ENCODE data around the gene PSMB9. TPM values are rescaled to one million over a fixed set of nuclear protein-coding genes. Genes with fewer than 3 reads are reported as not detected.
A peak's percentile ranks its signal among the peaks of the same experiment; 100 is the strongest.

PSMB9 gene
- total RNA-seq, 1 experiment from 2014 or later: 120 TPM

DNA sequence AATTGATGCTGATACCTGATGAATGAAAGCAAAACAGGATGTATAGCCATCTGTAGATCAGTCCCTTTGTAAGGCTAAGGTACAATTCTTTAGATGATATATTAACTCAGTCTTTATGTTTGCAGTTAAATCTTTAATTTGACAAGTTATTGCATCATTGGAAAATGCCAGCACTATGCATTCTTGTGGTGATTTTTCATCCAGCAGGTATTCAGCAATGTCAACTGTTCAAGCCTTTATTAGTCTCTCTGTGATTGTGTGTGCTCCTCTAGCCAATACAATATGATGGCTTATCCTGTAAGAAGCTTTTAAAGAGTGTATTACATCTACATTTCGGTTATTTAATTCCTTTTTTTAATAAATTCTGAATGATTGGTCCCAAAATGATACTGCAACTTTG is 52.5 kb downstream of the PSMB9 start:
- CTCF ChIA-PET: interaction anchor here (1.0 to 3.6 kb wide), 4 partner anchors 12 to 78 kb away, joined by 3 to 25 read pairs (median 16); partner anchors contain the start of gene HLA-DMB
- TF ChIP-seq CTCF (IDR thresholded peaks at IDR 0.05; ENCODE audit: unreplicated experiment): no peak
- H3K36me3 Mint-ChIP-seq (ENCODE audit: insufficient read depth, unreplicated experiment): peaks cover 10% of the 10 kb centered on the region
- H3K4me3 Mint-ChIP-seq (ENCODE audit: low read depth, unreplicated experiment): no peak overlapping the region
- peaks cover 68% of the 10 kb centered on the region for H3K4me1 Mint-ChIP-seq (ENCODE audit: low read depth, unreplicated experiment)
- no TSS peak for BruUV-seq (replicated peaks)
- H3K9me3 Mint-ChIP-seq (ENCODE audit: low read depth, unreplicated experiment): peaks cover 4% of the 10 kb centered on the region
- DNase-seq: peak; percentile 34
- H3K27me3 Mint-ChIP-seq (ENCODE audit: unreplicated experiment): no peaks in the 10 kb centered on the region
- intact Hi-C loops (cut with micrococcal nuclease; ENCODE audit: unreplicated experiment): no loop called here
- peak overlapping the region; percentile 89 for H3K27ac Mint-ChIP-seq (ENCODE audit: unreplicated experiment)

- Mint-ChIP-seq H3K4me3 (ENCODE audit: low read depth, unreplicated experiment) (peak overlapping the region; percentile 58), H3K27ac (ENCODE audit: unreplicated experiment) (peak overlapping the region; percentile 98), H3K9me3 (ENCODE audit: low read depth, unreplicated experiment) (peaks cover 6% of the 10 kb centered on the region), H3K27me3 (ENCODE audit: unreplicated experiment) (no peaks in the 10 kb centered on the region), H3K4me1 (ENCODE audit: low read depth, unreplicated experiment) (peaks cover 59% of the 10 kb centered on the region), H3K36me3 (ENCODE audit: insufficient read depth, unreplicated experiment) (peaks cover 10% of the 10 kb centered on the region)
- no peak for DNase-seq
- BruUV-seq (replicated peaks): no TSS peak
- intact Hi-C loops (cut with micrococcal nuclease; ENCODE audit: unreplicated experiment): no loop called here
- CTCF ChIA-PET: interaction anchor here (1.0 to 1.4 kb wide), 4 partner anchors 12 to 76 kb away, joined by 3 to 4 read pairs (median 4); no protein-coding TSS in a partner anchor
- no peak for TF ChIP-seq CTCF (IDR thresholded peaks at IDR 0.05; ENCODE audit: unreplicated experiment)
Measured at GRCh38 chr6:32908897-32909296, 54.9 kb downstream of the PSMB9 start.

Other genes starting within 250 kb of the PSMB9 start
- gene HLA-DQA1, start 216.8 kb upstream of the PSMB9 start, total RNA-seq (2022): 6.9 and 12.9 TPM in 2 replicates
- 139 and 190 TPM in 2 replicates for gene HLA-DQB1, start 187.5 kb upstream of the PSMB9 start, total RNA-seq (2022)
- gene HLA-DQA2, start 112.8 kb upstream of the PSMB9 start, total RNA-seq (2022): 2.1 and 2.4 TPM in 2 replicates
- gene HLA-DQB2, start 90.7 kb upstream of the PSMB9 start, total RNA-seq (2022): 0.38 and 0.39 TPM in 2 replicates
- gene HLA-DOB, start 37.2 kb upstream of the PSMB9 start, total RNA-seq (2022): 0.97 and 2.2 TPM in 2 replicates
- 180 and 279 TPM in 2 replicates for gene TAP2, start 15.5 kb upstream of the PSMB9 start, total RNA-seq (2022)
- gene PSMB8, start 10.1 kb upstream of the PSMB9 start, total RNA-seq (2022): 123 and 196 TPM in 2 replicates
- 75.1 and 141 TPM in 2 replicates for gene TAP1, start 488 bp upstream of the PSMB9 start, total RNA-seq (2022)
- gene HLA-DMB, start 86.8 kb downstream of the PSMB9 start, total RNA-seq (2022): 32.4 and 35.9 TPM in 2 replicates
- gene HLA-DMA, start 98.9 kb downstream of the PSMB9 start, total RNA-seq (2022): 98.0 and 104 TPM in 2 replicates
- 351 and 356 TPM in 2 replicates for gene BRD2, start 114.4 kb downstream of the PSMB9 start, total RNA-seq (2022)
- gene HLA-DOA, start 155.4 kb downstream of the PSMB9 start, total RNA-seq (2022): 1.7 and 4.1 TPM in 2 replicates
- gene HLA-DPA1, start 219.5 kb downstream of the PSMB9 start, total RNA-seq (2022): 29.2 and 46.4 TPM in 2 replicates
- gene HLA-DPB1, start 221.8 kb downstream of the PSMB9 start, total RNA-seq (2022): 12.0 and 18.3 TPM in 2 replicates

Measured in Calu3 (cell line).